GM18858 (cell line): Measurements from ENCODE around the gene RNF223.
"Not testable (repeated sequence)": the region's sequence is repeated elsewhere in the genome, so short reads cannot be mapped to it uniquely, and the experiment has no call there.

ENCODE experiments used
- ATAC-seq: cut with Tn5 transposase; IDR thresholded peaks from one replicate; pipeline ENCODE4 v1.9.1; 2021; ENCODE audit not compliant: unreplicated experiment

Gene RNF223

DNA sequence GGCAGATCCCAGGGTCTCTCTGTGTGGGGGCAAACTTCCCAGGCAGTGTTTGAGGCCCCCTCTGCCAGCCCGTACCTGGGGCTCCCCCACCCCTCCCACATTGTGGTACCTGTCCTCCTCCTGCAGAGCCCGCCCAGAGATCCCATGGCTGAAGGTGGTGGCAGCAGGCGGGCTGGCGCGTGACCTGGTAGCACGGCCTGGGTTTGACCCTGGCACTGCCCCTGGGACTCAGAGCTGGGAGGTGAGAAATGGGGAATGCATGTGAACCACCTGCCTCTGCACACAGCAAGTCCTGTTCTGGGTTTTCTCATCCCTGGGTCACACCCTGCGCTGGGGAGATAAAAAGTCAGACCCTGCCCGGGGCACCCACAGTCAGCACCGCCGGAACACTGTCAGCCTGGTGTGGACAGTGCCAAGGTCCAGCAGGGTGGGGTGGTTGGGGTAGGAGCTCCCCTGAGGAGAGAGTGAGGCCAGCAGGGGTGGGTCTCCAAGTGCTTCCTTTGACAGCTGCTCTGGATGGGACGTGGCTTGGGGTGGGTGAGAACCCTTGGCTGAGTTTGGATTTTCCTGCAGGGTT is 42.4 kb downstream of the RNF223 start:
- no peak for ATAC-seq

- not testable (repeated sequence) for ATAC-seq
Measured at GRCh38 chr1:1030867-1031658, 43.0 kb downstream of the RNF223 start.

- no peak for ATAC-seq
Measured at GRCh38 chr1:1027791-1028190, 46.3 kb downstream of the RNF223 start.

GRCh38 chr1:1026599-1027413 is 47.3 kb downstream of the RNF223 start:
- no peak for ATAC-seq

GRCh38 chr1:1025730-1026129 is 48.4 kb downstream of the RNF223 start:
- no peak for ATAC-seq

DNA sequence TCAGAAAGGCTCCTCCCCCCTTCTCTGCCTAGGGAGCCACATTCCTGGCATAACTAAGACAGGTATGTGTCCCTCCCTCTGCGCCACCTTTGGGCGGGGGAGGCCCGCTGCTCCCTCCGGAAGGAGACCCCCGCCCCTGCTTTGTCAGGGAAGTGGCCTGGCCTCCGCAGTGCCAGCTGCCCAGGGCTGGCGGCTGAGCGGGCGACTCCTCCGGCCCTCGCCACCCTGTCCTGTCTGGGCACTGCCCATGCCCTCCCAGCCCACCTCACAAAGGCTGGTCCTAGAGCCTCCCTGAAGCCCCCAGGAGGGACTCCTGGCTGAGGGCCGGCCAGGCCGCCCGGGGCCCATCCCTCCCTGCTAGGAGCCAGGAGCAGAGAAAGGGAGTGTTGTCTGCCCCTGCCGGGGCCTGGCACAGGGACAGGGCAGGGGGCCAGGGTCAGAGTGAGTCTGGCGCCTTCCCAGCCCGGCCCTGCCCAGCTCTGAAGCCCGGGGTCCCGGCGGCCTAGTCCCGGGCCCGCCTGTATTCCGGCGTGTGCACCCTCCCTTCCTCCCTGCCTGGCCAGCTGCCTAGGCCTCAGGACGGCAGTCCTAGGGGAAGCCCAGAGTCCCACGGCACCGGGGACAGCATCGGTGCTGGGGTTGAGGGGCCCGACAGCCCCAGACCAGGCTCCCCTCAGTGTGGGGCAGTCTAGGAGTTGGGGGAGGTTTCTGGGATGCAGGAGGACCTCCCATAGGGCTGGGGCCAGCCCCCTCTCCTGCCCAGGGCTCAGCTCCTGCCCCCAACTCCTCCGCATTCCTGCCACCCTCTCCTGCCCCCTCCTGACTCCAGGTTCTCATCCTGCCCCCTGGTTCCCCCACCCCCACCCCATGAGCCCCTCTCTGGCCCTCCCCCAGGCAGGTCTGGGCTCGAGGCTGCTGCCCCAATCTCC is 49.1 kb downstream of the RNF223 start:
- ATAC-seq: no peak

GRCh38 chr1:1024149-1024770 is 49.8 kb downstream of the RNF223 start:
- ATAC-seq: no peak

GRCh38 chr1:1023700-1024099 is 50.4 kb downstream of the RNF223 start:
- no peak for ATAC-seq

- no peak for ATAC-seq
Measured at GRCh38 chr1:1022302-1023009, 51.6 kb downstream of the RNF223 start.

GRCh38 chr1:1021920-1022259 is 52.2 kb downstream of the RNF223 start:
- ATAC-seq: no peak

GRCh38 chr1:1021010-1021919 is 52.8 kb downstream of the RNF223 start:
- no peak for ATAC-seq
